GM10248 (cell line): ENCODE data around the gene LILRB3.
"Not testable (repeated sequence)": the region's sequence is repeated elsewhere in the genome, so short reads cannot be mapped to it uniquely, and the experiment has no call there.

ENCODE experiments used
- CTCF ChIA-PET: fragments of 300-600 bp; sonication (Branson Sonifier 250); formaldehyde crosslinking; extraction: SDS; loops from one replicate; lab custom pipeline; 2021; ENCODE audit warnings: antibody characterized with exemption; lab: Yijun Ruan, JAX
- POLR2A ChIA-PET: fragments of 350-650 bp; sonication (Branson Sonifier 250); formaldehyde crosslinking; extraction: SDS; loops from one replicate; lab custom pipeline; 2020; ENCODE audit warnings: antibody characterized with exemption; lab: Yijun Ruan, JAX
- DNase-seq: peaks from one replicate; pipeline ENCODE4 v3.0.0; 2012; ENCODE audit errors: extremely low spot score
- TF ChIP-seq, protein P1 (sequence below): IDR thresholded peaks from 2 replicates; pipeline ENCODE4 v1.5.1; 2012; ENCODE audit warnings: mild to moderate bottlenecking, low read depth; ENCODE audit errors: extremely low read depth, missing control alignments, control extremely low read depth

Gene LILRB3

DNA sequence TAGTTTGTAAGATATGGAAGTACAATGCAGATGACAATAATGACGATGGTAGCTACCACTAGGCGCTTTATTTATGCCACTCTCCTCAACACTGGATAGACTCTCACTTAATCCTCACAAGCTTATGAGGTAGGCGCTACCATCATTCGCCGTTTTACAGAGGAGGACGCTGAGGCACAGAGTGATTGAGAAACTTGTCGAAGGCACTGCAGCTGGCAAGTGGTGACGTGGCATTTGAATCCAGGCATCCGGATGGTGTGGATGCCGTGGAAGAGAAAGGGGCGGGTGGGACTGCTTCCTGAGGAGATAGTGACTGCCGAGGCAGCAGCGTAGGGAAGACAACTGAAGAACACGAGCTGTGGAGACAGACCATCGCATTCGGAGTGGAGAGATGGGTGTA is 23.4 kb downstream of the LILRB3 start:
- TF ChIP-seq, protein P1, sequence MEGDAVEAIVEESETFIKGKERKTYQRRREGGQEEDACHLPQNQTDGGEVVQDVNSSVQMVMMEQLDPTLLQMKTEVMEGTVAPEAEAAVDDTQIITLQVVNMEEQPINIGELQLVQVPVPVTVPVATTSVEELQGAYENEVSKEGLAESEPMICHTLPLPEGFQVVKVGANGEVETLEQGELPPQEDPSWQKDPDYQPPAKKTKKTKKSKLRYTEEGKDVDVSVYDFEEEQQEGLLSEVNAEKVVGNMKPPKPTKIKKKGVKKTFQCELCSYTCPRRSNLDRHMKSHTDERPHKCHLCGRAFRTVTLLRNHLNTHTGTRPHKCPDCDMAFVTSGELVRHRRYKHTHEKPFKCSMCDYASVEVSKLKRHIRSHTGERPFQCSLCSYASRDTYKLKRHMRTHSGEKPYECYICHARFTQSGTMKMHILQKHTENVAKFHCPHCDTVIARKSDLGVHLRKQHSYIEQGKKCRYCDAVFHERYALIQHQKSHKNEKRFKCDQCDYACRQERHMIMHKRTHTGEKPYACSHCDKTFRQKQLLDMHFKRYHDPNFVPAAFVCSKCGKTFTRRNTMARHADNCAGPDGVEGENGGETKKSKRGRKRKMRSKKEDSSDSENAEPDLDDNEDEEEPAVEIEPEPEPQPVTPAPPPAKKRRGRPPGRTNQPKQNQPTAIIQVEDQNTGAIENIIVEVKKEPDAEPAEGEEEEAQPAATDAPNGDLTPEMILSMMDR: no peak
- ChIA-PET CTCF (interaction anchor here (1.5 to 1.8 kb wide), 3 partner anchors 10 to 30 kb away, joined by 3 to 6 read pairs (median 4); partner anchors contain the start of gene MBOAT7), POLR2A (no interaction called here)
- DNase-seq: no peak

DNA sequence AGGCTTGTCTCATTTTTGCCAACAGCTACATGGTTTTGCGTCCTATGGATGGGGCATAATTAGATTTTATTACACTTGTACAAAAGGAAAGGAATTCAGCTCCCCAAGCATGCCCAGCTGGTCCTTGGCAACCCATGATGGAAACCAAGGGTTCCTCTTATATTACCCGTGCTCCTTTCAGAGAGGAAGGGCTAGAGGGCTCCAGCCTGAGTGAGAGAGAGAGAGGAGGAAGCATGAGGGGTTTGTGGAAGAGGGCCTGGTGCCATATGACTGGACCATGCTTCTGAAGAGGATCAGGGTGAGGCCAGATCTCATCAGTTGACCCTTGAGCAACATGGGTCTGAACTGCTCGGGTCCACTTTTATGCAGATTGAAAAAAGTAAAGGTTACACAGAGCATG is 25.7 kb downstream of the LILRB3 start:
- CTCF ChIA-PET: interaction anchor here (1.2 kb wide), 1 partner anchor 11 kb away, joined by 3 read pairs; no protein-coding TSS in a partner anchor
- TF ChIP-seq, protein P1: no peak
- DNase-seq: no peak
- POLR2A ChIA-PET: no interaction called here

DNA sequence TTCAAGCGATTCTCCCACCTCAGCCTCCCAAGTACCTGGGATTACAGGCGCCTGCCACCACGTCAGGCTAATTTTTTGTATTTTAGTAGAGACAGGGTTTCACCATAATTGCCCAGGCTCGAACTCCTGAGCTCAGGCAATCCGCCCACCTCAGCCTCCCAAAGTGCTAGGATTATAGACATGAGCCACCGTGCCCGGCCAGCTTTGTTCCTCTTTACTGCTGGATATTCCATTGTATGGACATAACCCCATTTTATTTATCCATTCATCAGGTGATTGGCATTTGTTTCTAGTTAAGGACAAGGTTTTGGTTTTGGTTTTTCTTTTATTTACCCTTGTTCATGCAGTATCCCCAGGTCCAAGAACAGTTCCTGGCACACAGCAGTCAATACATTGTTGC is 26.3 kb downstream of the LILRB3 start:
- CTCF ChIA-PET: interaction anchor here (1.2 kb wide), 1 partner anchor 11 kb away, joined by 3 read pairs; no protein-coding TSS in a partner anchor
- TF ChIP-seq, protein P1: no peak
- POLR2A ChIA-PET: no interaction called here
- no peak for DNase-seq

DNA sequence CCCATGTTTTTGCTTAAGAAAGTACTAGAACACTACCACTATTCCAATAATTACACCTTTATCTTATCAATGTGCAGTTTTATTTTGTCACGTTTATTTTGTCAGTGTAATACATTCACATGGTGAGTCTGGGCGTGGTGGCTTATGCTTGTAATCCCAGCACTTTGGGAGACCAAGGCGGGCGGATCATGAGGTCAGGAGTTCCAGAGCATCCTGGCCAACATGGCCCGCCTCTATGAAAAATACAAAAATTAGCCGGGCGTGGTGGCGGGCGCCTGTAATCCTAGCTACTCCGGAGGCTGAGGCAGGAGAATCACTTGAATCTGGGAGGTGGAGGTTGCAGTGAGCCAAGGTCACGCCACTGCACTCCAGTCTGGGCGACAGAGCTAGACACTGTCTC is 28.3 kb downstream of the LILRB3 start:
- DNase-seq, POLR2A ChIA-PET, CTCF ChIA-PET: not testable (repeated sequence)

DNA sequence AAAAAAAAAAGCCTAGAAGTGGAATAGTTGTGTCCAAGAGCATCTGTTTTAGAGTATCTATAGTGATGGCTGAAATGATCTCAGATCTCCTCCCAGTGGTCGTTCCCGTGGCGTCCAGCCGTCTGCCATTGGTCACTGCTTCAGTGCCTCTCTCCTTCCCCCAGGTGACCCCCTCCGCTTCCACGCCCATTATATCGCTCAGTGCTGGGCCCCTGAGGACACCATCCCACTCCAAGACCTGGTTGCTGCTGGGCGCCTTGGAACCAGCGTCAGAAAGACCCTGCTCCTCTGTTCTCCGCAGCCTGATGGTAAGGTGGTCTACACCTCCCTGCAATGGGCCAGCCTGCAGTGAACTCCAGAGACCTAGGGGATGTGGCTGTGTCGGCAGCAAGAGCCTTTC is 29.8 kb downstream of the LILRB3 start:
- no peak for DNase-seq
- TF ChIP-seq, protein P1: no peak
- POLR2A ChIA-PET: interaction anchor here (2.7 to 4.4 kb wide), 2 partner anchors 9 to 15 kb away, joined by 11 to 102 read pairs; partner anchors contain the start of gene RPS9
- CTCF ChIA-PET: no interaction called here

DNA sequence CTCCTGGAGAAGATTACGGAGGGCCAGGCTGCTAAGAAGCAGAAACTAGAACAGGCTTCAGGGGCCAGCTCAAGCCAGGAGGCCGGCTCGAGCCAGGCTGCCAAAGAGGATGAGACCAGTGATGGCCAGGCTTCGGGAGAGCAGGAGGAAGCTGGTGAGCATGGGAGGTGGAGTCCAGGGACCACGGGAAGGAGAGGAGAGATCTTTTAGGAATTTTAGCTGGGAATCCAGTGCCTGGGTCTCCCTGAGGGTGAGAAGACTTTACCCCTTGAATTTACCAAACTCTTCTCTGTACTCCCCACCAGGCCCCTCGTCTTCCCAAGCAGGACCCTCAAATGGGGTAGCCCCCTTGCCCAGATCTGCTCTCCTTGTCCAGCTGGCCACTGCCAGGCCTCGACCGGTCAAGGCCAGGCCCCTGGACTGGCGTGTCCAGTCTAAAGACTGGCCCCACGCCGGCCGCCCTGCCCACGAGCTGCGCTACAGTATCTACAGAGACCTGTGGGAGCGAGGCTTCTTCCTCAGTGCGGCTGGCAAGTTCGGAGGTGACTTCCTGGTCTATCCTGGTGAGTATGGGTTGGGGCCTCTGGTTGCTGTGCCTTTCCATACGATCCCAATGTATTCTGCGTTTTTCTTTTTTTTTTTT is 30.9 kb downstream of the LILRB3 start:
- no peak for DNase-seq
- CTCF ChIA-PET: interaction anchor here (0.9 to 5.2 kb wide), 2 partner anchors 13 to 25 kb away, joined by 3 to 22 read pairs; no protein-coding TSS in a partner anchor
- POLR2A ChIA-PET: interaction anchor here (1.7 to 4.4 kb wide), 3 partner anchors 10 to 16 kb away, joined by 11 to 102 read pairs (median 14); partner anchors contain the start of gene RPS9
- TF ChIP-seq, protein P1: no peak

DNA sequence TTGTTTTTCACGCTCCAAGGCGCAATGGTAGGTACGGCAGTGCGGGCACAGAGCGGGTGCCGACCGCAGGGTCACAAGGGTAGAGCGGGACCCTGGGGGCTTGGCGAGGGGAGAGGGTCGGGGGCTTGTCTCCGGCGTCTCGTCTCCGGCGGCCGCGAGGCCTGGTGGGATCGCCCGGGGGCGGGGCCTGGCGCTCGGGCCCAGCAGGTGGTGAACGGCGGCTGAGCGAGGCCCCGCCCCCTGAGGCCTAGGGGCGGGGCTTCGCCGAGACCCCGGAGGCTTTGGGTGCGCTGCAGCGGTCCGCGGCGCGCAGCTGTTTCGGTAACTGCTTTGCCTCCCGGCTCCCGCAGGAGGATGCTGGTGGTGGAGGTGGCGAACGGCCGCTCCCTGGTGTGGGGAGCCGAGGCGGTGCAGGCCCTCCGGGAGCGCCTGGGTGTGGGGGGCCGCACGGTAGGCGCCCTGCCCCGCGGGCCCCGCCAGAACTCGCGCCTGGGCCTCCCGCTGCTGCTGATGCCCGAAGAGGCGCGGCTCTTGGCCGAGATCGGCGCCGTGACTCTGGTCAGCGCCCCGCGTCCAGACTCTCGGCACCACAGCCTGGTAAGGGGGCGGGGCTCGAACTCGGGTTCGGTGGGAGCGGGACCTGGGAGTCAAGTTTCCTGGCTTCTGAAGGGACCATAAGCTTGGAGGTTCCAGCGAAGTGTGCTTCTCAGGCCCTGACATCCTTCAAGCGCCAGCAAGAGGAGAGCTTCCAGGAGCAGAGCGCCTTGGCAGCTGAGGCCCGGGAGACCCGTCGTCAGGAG is 31.6 kb downstream of the LILRB3 start, which contains the start of gene TSEN34:
Gene TSEN34, plus strand, starts transcription at position 298 of the 800 bp plus-strand sequence. Its CDS starts 57 bp downstream, at position 355.
- TF ChIP-seq, protein P1: no peak
- ChIA-PET CTCF (interaction anchor here (0.9 to 5.2 kb wide), 4 partner anchors 14 to 74 kb away, joined by 3 to 27 read pairs (median 12); no protein-coding TSS in a partner anchor), POLR2A (interaction anchor here (1.0 to 4.4 kb wide), 4 partner anchors 11 to 54 kb away, joined by 5 to 102 read pairs (median 12); partner anchors contain the start of genes CNOT3 and RPS9)
- DNase-seq: peak; percentile 84
